ENCODE data around the gene FAM83B. TPM values are rescaled to one million over a fixed set of nuclear protein-coding genes. Genes with fewer than 3 reads are reported as not detected.

Gene FAM83B
- total RNA-seq, 2 donors from 2014 or later, result 13.1 to 14.9 TPM

- no peaks in the 10 kb centered on the region for H3K9me3 Mint-ChIP-seq
- no peak overlapping the region for H3K9ac ChIP-seq (ENCODE audit: extremely low read depth, low read length, poor library complexity, severe bottlenecking)
- peaks cover 32% of the 10 kb centered on the region for H3K4me1 Mint-ChIP-seq
- no peak overlapping the region for H3K4me3 Mint-ChIP-seq
- H3K4me1 ChIP-seq (ENCODE audit: control insufficient read depth, insufficient read depth, low read length), result peaks cover 6% of the 10 kb centered on the region
- H3K27ac ChIP-seq (ENCODE audit: low read depth, low read length), result no peak overlapping the region
- no peaks in the 10 kb centered on the region for H3K27me3 Mint-ChIP-seq (ENCODE audit: insufficient read depth)
- TF ChIP-seq CTCF (conservative IDR thresholded peaks at IDR 0.05), result no peak
- 83 to 93% methylated on average over 4 to 8 of the region's 8 CpGs for WGBS, 2 experiments (ENCODE audit: insufficient coverage in 1 of 2, insufficient read length in 1 of 2)
- no peak for DNase-seq
- no peaks in the 10 kb centered on the region for H3K36me3 ChIP-seq (ENCODE audit: control insufficient read depth, insufficient read depth, low read length)
- H3K27me3 ChIP-seq (ENCODE audit: control insufficient read depth, insufficient read depth, low read length, poor library complexity, severe bottlenecking), result no peaks in the 10 kb centered on the region
- H3K27ac Mint-ChIP-seq, result no peak overlapping the region
- no peak overlapping the region for H3K4me3 ChIP-seq (ENCODE audit: low read length)
- H3K36me3 Mint-ChIP-seq (ENCODE audit: low read depth), result peaks cover 2% of the 10 kb centered on the region
- no peaks in the 10 kb centered on the region for H3K9me3 ChIP-seq (ENCODE audit: control insufficient read depth, low read length)
These were observed 29.8 kb downstream of the FAM83B start for GRCh38 chr6:54876365-54876764.

GRCh38 chr6:54876871-54877270 lies 30.3 kb downstream of the FAM83B start:
- Mint-ChIP-seq H3K27ac (no peak overlapping the region), H3K4me3 (no peak overlapping the region)

GRCh38 chr6:54877713-54878317 lies 31.2 kb downstream of the FAM83B start:
- peaks cover 6% of the 10 kb centered on the region for H3K4me1 ChIP-seq (ENCODE audit: control insufficient read depth, insufficient read depth, low read length)
- no peak overlapping the region for H3K27ac Mint-ChIP-seq
- H3K4me3 ChIP-seq (ENCODE audit: low read length), result no peak overlapping the region
- H3K4me3 Mint-ChIP-seq, result no peak overlapping the region
- no peak overlapping the region for H3K27ac ChIP-seq (ENCODE audit: low read depth, low read length)
- TF ChIP-seq CTCF (conservative IDR thresholded peaks at IDR 0.05), result no peak
- H3K4me1 Mint-ChIP-seq, result peaks cover 25% of the 10 kb centered on the region
- no peaks in the 10 kb centered on the region for H3K27me3 ChIP-seq (ENCODE audit: control insufficient read depth, insufficient read depth, low read length, poor library complexity, severe bottlenecking)
- no peaks in the 10 kb centered on the region for H3K9me3 ChIP-seq (ENCODE audit: control insufficient read depth, low read length)
- no peak overlapping the region for H3K9ac ChIP-seq (ENCODE audit: extremely low read depth, low read length, poor library complexity, severe bottlenecking)
- H3K27me3 Mint-ChIP-seq (ENCODE audit: insufficient read depth), result no peaks in the 10 kb centered on the region
- DNase-seq, result no peak
- no peaks in the 10 kb centered on the region for H3K36me3 ChIP-seq (ENCODE audit: control insufficient read depth, insufficient read depth, low read length)
- H3K36me3 Mint-ChIP-seq (ENCODE audit: low read depth), result peaks cover 11% of the 10 kb centered on the region
- 92 to 94% methylated on average over 2 to 5 of the region's 5 CpGs for WGBS, 2 experiments (ENCODE audit: insufficient coverage in 1 of 2, insufficient read length in 1 of 2)
- H3K9me3 Mint-ChIP-seq, result peaks cover 2% of the 10 kb centered on the region

More at GRCh38 chr6:54876871-54877270, 30.3 kb downstream of the FAM83B start:
- Mint-ChIP-seq H3K9me3 (no peaks in the 10 kb centered on the region), H3K27me3 (ENCODE audit: insufficient read depth) (no peaks in the 10 kb centered on the region), H3K4me1 (peaks cover 32% of the 10 kb centered on the region), H3K36me3 (ENCODE audit: low read depth) (peaks cover 3% of the 10 kb centered on the region)
- no peaks in the 10 kb centered on the region for H3K9me3 ChIP-seq (ENCODE audit: control insufficient read depth, low read length)
- H3K27ac ChIP-seq (ENCODE audit: low read depth, low read length), result no peak overlapping the region
- no peak overlapping the region for H3K9ac ChIP-seq (ENCODE audit: extremely low read depth, low read length, poor library complexity, severe bottlenecking)
- TF ChIP-seq CTCF (conservative IDR thresholded peaks at IDR 0.05), result no peak
- H3K36me3 ChIP-seq (ENCODE audit: control insufficient read depth, insufficient read depth, low read length), result no peaks in the 10 kb centered on the region
- H3K4me1 ChIP-seq (ENCODE audit: control insufficient read depth, insufficient read depth, low read length), result peaks cover 6% of the 10 kb centered on the region
- no peaks in the 10 kb centered on the region for H3K27me3 ChIP-seq (ENCODE audit: control insufficient read depth, insufficient read depth, low read length, poor library complexity, severe bottlenecking)
- no peak for DNase-seq
- no peak overlapping the region for H3K4me3 ChIP-seq (ENCODE audit: low read length)
